ENCODE measurements around the gene KANK4.

GRCh38 chr1:62336638-62336994 is 17.4 kb upstream of the KANK4 start:
- no peak for TF ChIP-seq CTCF (IDR thresholded peaks at IDR 0.05)
- no peak for TF ChIP-seq EZH2 (IDR thresholded peaks at IDR 0.05; ENCODE audit: borderline replicate concordance, insufficient read depth, low read depth, low read length, poor library complexity, severe bottlenecking)

Data from B cell (primary cell).